Measurements from ENCODE around the gene LRP11.

DNA sequence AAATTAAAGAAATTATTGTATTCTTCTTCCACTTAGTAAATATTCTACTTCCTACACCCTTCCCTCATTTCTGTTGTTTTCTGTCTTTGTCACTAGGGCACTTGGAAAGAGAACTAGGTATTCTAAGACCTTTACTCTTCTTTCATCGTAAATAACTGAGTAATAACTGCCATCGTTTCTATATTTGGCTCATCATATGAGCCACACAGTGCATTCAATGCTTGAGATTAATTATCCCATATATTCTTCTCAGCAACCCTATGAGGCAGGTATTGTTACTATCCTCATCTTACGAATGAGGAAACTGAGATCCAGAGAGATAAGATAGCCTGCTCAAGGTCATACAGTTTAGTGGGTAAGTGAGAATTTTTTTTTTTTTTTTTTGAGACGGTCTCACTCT, 38.9 kb downstream of the LRP11 start:
- TF ChIP-seq CTCF (IDR thresholded peaks at IDR 0.05), result no peak
- no peak for TF ChIP-seq POLR2AphosphoS5 (IDR thresholded peaks at IDR 0.05)
- TF ChIP-seq POLR2A (IDR thresholded peaks at IDR 0.05; ENCODE audit: low read depth), result no peak
